HG03135 (cell line): ENCODE data around the gene TLE7.
A peak's percentile ranks its signal among the peaks of the same experiment; 100 is the strongest.

Source experiments
- ATAC-seq: cut with Tn5 transposase; IDR thresholded peaks from one replicate; pipeline ENCODE4 v1.9.1; 2021; ENCODE audit warnings: mild to moderate bottlenecking, moderate library complexity; ENCODE audit not compliant: unreplicated experiment

The TLE7 gene

GRCh38 chr16:71449020-71449419 is 7.2 kb upstream of the TLE7 start:
- no peak for ATAC-seq

GRCh38 chr16:71448274-71448866 is 6.5 kb upstream of the TLE7 start:
- no peak for ATAC-seq

GRCh38 chr16:71443714-71444113 is 1.9 kb upstream of the TLE7 start:
- no peak for ATAC-seq

- no peak for ATAC-seq
Measured at GRCh38 chr16:71441348-71442050, 355 bp downstream of the TLE7 start.

GRCh38 chr16:71440669-71441347 is 1.0 kb downstream of the TLE7 start:
- no peak for ATAC-seq

- ATAC-seq, result no peak
Measured at GRCh38 chr16:71439523-71439922, 2.3 kb downstream of the TLE7 start.

- ATAC-seq, result no peak
Measured at GRCh38 chr16:71436473-71436872, 5.4 kb downstream of the TLE7 start.

- no peak for ATAC-seq
Measured at GRCh38 chr16:71432906-71433305, 8.9 kb downstream of the TLE7 start.

GRCh38 chr16:71431991-71432390 is 9.9 kb downstream of the TLE7 start:
- ATAC-seq, result no peak

GRCh38 chr16:71431176-71431575 is 10.7 kb downstream of the TLE7 start:
- no peak for ATAC-seq

GRCh38 chr16:71430744-71431143 is 11.1 kb downstream of the TLE7 start:
- ATAC-seq, result no peak

- ATAC-seq, result no peak
Measured at GRCh38 chr16:71429581-71429980, 12.3 kb downstream of the TLE7 start.

- no peak for ATAC-seq
Measured at GRCh38 chr16:71428883-71429282, 13.0 kb downstream of the TLE7 start.

- no peak for ATAC-seq
Measured at GRCh38 chr16:71428385-71428784, 13.5 kb downstream of the TLE7 start.

GRCh38 chr16:71426880-71427615 is 14.8 kb downstream of the TLE7 start:
- no peak for ATAC-seq

- ATAC-seq, result peak; percentile 58
Measured at GRCh38 chr16:71426069-71426879, 15.6 kb downstream of the TLE7 start.

GRCh38 chr16:71425746-71426068 is 16.1 kb downstream of the TLE7 start:
- ATAC-seq, result no peak

- ATAC-seq, result no peak
Measured at GRCh38 chr16:71424626-71425025, 17.2 kb downstream of the TLE7 start.

- no peak for ATAC-seq
Measured at GRCh38 chr16:71423865-71424264, 18.0 kb downstream of the TLE7 start.

GRCh38 chr16:71423016-71423415 is 18.8 kb downstream of the TLE7 start:
- ATAC-seq, result no peak

- no peak for ATAC-seq
Measured at GRCh38 chr16:71421911-71422310, 19.9 kb downstream of the TLE7 start.
